ENCODE data around the gene SLC43A2. TPM values are rescaled to one million over a fixed set of nuclear protein-coding genes. Genes with fewer than 3 reads are reported as not detected.

SLC43A2 gene
- total RNA-seq, 2 donors from 2014 or later = 21.1 to 21.9 TPM

DNA sequence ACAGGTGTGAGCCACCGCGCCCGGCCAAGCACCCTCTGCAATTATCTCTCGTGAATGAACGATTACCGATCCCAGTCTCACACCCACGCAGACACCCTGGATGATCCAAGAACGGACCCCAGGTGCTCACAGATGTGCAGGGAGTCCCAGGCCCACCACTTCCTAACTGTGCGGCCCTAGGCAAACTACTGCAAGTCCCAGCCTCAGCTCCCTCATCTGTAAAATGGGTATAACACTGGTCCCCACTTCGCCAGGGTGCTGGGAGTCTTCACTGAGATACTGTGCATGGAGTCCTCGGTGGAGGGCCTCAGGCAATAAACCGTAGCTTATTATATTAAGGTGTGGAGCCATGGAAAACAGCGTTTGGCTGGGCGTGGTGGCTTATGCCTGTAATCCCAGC is 44.5 kb downstream of the SLC43A2 start:
- no peak for TF ChIP-seq CTCF (IDR thresholded peaks at IDR 0.05)
- H3K4me1 ChIP-seq (ENCODE audit: control insufficient read depth in 1 of 2, low read depth in 2 of 2) = peaks cover 8 to 16% of the 10 kb centered on the region in 2 donors
- no peak overlapping the region for H3K4me3 ChIP-seq
- no peak overlapping the region for H3K27ac ChIP-seq
- ATAC-seq (ENCODE audit: insufficient number of reproducible peaks, low FRiP score, low read depth) = no peak
- no peak for DNase-seq (ENCODE audit: low spot score)
- no peaks in the 10 kb centered on the region for H3K9me3 ChIP-seq
- H3K27me3 ChIP-seq (replicated peaks; ENCODE audit: insufficient read depth) = no peaks in the 10 kb centered on the region
- H3K36me3 ChIP-seq = no peaks in the 10 kb centered on the region

DNA sequence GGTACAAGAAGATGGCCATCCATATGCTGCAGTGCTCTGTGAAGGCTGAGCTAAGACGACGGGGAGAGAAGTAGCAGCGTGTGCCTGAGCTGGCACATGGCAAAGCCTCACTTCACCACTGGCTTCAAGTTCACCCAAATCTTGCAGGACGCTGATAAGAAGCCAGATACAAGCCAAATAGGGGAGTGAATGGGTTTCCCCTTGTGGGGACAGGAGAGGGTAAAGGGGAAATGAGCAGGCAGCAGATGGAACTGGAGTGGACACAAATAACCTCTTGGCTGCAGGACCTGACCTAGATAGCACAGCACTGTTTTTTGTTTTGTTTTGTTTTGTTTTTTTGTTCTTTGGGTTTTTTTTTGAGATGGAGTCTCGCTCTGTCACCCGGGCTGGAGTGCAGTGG is 45.1 kb downstream of the SLC43A2 start:
- no peak for TF ChIP-seq CTCF (IDR thresholded peaks at IDR 0.05)
- Histone ChIP-seq H3K4me1 (ENCODE audit: control insufficient read depth in 1 of 2, low read depth in 2 of 2) (peaks cover 5 to 12% of the 10 kb centered on the region in 2 donors), H3K4me3 (no peak overlapping the region), H3K36me3 (no peaks in the 10 kb centered on the region), H3K9me3 (no peaks in the 10 kb centered on the region), H3K27ac (no peak overlapping the region), H3K27me3 (replicated peaks; ENCODE audit: insufficient read depth) (no peaks in the 10 kb centered on the region)
- no peak for DNase-seq (ENCODE audit: low spot score)
- no peak for ATAC-seq (ENCODE audit: insufficient number of reproducible peaks, low FRiP score, low read depth)

DNA sequence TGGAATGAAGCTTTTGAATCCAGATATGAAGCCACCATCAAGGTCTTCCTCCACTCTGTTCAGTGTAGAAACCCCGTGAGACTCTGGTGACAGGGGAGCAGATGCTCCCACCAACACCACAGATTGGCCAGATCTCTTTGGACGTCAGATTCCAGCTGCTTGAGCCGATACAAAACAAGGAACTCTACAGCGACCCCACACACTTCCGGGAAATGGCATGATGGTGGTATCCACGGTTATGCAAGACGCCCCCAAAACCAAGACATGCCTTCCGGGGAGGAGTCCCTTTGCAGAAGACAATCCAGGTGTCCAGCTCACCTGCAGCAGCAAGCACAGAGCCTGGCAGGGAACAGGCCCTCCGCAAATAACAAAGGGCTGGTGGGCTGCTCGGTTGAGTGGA is 46.3 kb downstream of the SLC43A2 start:
- H3K27ac ChIP-seq = no peak overlapping the region
- TF ChIP-seq CTCF (IDR thresholded peaks at IDR 0.05) = no peak
- peaks cover 13 to 22% of the 10 kb centered on the region in 2 donors for H3K4me1 ChIP-seq (ENCODE audit: control insufficient read depth in 1 of 2, low read depth in 2 of 2)
- H3K4me3 ChIP-seq = no peak overlapping the region
- no peak for DNase-seq (ENCODE audit: low spot score)
- no peaks in the 10 kb centered on the region for H3K9me3 ChIP-seq
- no peaks in the 10 kb centered on the region for H3K36me3 ChIP-seq
- no peaks in the 10 kb centered on the region for H3K27me3 ChIP-seq (replicated peaks; ENCODE audit: insufficient read depth)
- no peak for ATAC-seq (ENCODE audit: insufficient number of reproducible peaks, low FRiP score, low read depth)

DNA sequence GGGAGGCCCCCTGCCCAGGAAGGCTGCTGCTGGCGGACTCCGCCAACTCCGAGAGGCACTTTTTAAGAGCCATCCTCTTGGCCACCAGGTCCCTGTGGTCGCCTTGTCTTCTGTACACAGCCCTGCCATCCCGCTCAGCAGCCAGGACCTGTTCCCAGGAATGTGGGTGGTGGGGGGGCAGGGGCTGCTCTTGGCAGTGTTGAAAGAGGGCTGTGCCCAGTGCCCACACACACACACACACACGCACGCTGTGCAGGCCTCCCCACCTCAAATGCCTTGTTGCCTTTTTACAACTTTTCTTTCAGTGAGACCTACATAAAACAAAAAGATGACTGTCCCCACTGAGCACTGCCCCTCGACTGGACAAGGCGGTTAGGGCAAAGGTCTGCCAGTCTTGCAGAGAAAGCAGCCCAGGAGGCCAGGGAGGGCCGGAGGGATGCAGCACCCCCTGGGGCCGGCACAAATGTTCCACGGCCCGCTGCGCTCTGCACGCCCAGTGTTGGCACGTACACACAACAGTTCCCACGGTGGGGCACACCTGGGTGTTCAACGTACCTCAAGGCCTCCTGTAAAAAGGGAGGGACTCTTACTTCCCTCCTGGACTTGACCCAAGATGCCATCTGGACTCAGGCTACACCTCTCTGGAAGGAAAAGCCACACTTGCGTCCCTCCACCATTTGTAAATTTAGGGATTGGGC is 47.5 kb downstream of the SLC43A2 start:
- Histone ChIP-seq H3K9me3 (no peaks in the 10 kb centered on the region), H3K4me3 (no peak overlapping the region), H3K36me3 (no peaks in the 10 kb centered on the region), H3K4me1 (ENCODE audit: control insufficient read depth in 1 of 2, low read depth in 2 of 2) (peaks cover 13 to 33% of the 10 kb centered on the region in 2 donors), H3K27ac (no peak overlapping the region), H3K27me3 (replicated peaks; ENCODE audit: insufficient read depth) (no peaks in the 10 kb centered on the region)
- ATAC-seq (ENCODE audit: insufficient number of reproducible peaks, low FRiP score, low read depth) = no peak
- no peak for DNase-seq (ENCODE audit: low spot score)
- TF ChIP-seq CTCF (IDR thresholded peaks at IDR 0.05) = no peak

DNA sequence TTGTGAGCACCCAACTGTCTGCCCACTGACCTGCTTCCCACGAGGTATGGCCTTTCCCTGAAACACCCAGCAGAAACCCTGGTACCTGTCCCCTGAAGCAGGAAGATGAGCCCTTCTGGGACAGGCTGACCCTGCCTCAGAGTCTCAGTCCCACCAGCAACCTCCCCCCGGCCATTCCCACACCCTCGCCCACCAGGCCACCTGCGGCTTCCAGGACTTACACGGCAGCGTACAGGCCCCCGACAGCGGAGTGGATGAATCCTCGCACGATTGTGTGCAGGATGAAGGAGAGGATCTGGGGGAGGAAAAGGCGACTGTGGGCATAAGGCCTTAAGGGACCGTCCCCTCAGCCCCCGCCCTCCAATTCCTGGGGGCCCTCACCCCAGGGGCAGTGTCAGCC is 50.6 kb downstream of the SLC43A2 start:
- H3K4me3 ChIP-seq = no peak overlapping the region

More for the DNA sequence above, 50.6 kb downstream of the SLC43A2 start:
- Histone ChIP-seq H3K36me3 (no peaks in the 10 kb centered on the region), H3K27me3 (replicated peaks; ENCODE audit: insufficient read depth) (no peaks in the 10 kb centered on the region), H3K9me3 (no peaks in the 10 kb centered on the region), H3K27ac (peak overlapping the region; percentile 92 to 95), H3K4me1 (ENCODE audit: control insufficient read depth in 1 of 2, low read depth in 2 of 2) (peaks cover 14 to 36% of the 10 kb centered on the region in 2 donors)
- ATAC-seq (ENCODE audit: insufficient number of reproducible peaks, low FRiP score, low read depth) (no peak), DNase-seq (ENCODE audit: low spot score) (no peak)
- no peak for TF ChIP-seq CTCF (IDR thresholded peaks at IDR 0.05)
